GM23338 (cell line): ENCODE results near the gene SLC12A7. TPM values are rescaled to one million over a fixed set of nuclear protein-coding genes. Genes with fewer than 3 reads are reported as not detected.

ENCODE experiments used
- ATAC-seq: fragments of 200-7000 bp; cut with Tn5 transposase; 3 replicates; pipeline ENCODE4 v1.9.1; 2020
- DNase-seq: peaks from one replicate; pipeline ENCODE4 v3.0.0-alpha.2; 2015; ENCODE audit warnings: low spot score
- H2AFZ ChIP-seq: fragments of 200-600 bp; sonication (generic); 2 replicates; pipeline ENCODE4 v1.8.0; 2016; ENCODE audit warnings: antibody characterized with exemption, mild to moderate bottlenecking, moderate library complexity
- H3F3A ChIP-seq: fragments of 200-600 bp; sonication (generic); replicated peaks from 2 replicates; pipeline ENCODE4 v1.8.0; 2017; ENCODE audit warnings: antibody characterized with exemption, mixed run types, low read depth
- H3K27ac ChIP-seq: fragments of 200-600 bp; sonication (generic); 2 replicates; pipeline ENCODE4 v1.6.1; 2016; ENCODE audit warnings: low read depth
- H3K27me3 ChIP-seq: fragments of 200-600 bp; sonication (generic); 2 replicates; pipeline ENCODE4 v1.8.0; 2016; ENCODE audit warnings: mild to moderate bottlenecking, mixed run types, moderate library complexity; ENCODE audit not compliant: insufficient read depth
- H3K36me3 ChIP-seq: fragments of 200-600 bp; sonication (generic); 2 replicates; pipeline ENCODE4 v1.8.0; 2016; ENCODE audit warnings: mild to moderate bottlenecking; ENCODE audit not compliant: insufficient read depth
- H3K4me1 ChIP-seq: fragments of 200-600 bp; sonication (generic); 2 replicates; pipeline ENCODE4 v1.8.0; 2016; ENCODE audit warnings: mild to moderate bottlenecking, moderate library complexity; ENCODE audit not compliant: insufficient read depth
- H3K4me2 ChIP-seq: fragments of 200-600 bp; sonication (generic); 2 replicates; pipeline ENCODE4 v1.7.1; 2017; ENCODE audit warnings: mixed run types
- H3K4me3 ChIP-seq: fragments of 200-600 bp; sonication (generic); 2 replicates; pipeline ENCODE4 v1.6.1; 2016; ENCODE audit warnings: mixed run types
- H3K79me2 ChIP-seq: fragments of 200-600 bp; sonication (generic); replicated peaks from 2 replicates; pipeline ENCODE4 v1.8.0; 2017; ENCODE audit warnings: mild to moderate bottlenecking; ENCODE audit not compliant: insufficient read depth
- H3K9me2 ChIP-seq: fragments of 200-600 bp; sonication (generic); 2 replicates; pipeline ENCODE4 v1.8.0; 2017; ENCODE audit not compliant: insufficient read depth
- H4K20me1 ChIP-seq: fragments of 200-600 bp; sonication (generic); replicated peaks from 2 replicates; pipeline ENCODE4 v1.8.0; 2017; ENCODE audit warnings: mild to moderate bottlenecking; ENCODE audit not compliant: insufficient read depth
- H3K27ac Mint-ChIP-seq: 2 replicates; pipeline ENCODE4 v1.8.0; 2020; ENCODE audit warnings: inconsistent platforms, mild to moderate bottlenecking, moderate library complexity, mixed read lengths
- H3K27me3 Mint-ChIP-seq: 3 replicates; pipeline ENCODE4 v1.8.0; 2022; ENCODE audit warnings: low read depth, mild to moderate bottlenecking, moderate library complexity, mixed read lengths, inconsistent platforms; ENCODE audit not compliant: insufficient read depth, poor library complexity
- H3K36me3 Mint-ChIP-seq: 3 replicates; pipeline ENCODE4 v1.8.0; 2021; ENCODE audit warnings: low read depth, mild to moderate bottlenecking, inconsistent platforms, moderate library complexity, mixed read lengths
- H3K4me1 Mint-ChIP-seq: 3 replicates; pipeline ENCODE4 v1.8.0; 2020; ENCODE audit warnings: mild to moderate bottlenecking, inconsistent platforms, mixed read lengths
- H3K4me3 Mint-ChIP-seq: 3 replicates; pipeline ENCODE4 v1.8.0; 2021; ENCODE audit warnings: moderate library complexity, mild to moderate bottlenecking, inconsistent platforms, mixed read lengths
- H3K9me3 Mint-ChIP-seq: 3 replicates; pipeline ENCODE4 v1.8.0; 2020; ENCODE audit warnings: moderate library complexity, mild to moderate bottlenecking, inconsistent platforms, mixed read lengths
- CREB1 ChIP-seq: fragments of 250-450 bp; sonication (Bioruptor Pico); IDR thresholded peaks from 2 replicates; pipeline ENCODE4 v1.5.0; 2020; ENCODE audit warnings: low read depth, mild to moderate bottlenecking, moderate library complexity
- EZH2 ChIP-seq: fragments of 200-600 bp; sonication (generic); IDR thresholded peaks from one replicate; pipeline ENCODE4 v1.8.0; 2017; ENCODE audit warnings: antibody characterized with exemption, mild to moderate bottlenecking, low read depth; ENCODE audit not compliant: unreplicated experiment
- JUNB ChIP-seq: IDR thresholded peaks from one replicate; pipeline ENCODE4 v1.6.1; 2016; ENCODE audit warnings: antibody characterized with exemption; ENCODE audit not compliant: unreplicated experiment
- STAT1 ChIP-seq: IDR thresholded peaks from one replicate; pipeline ENCODE4 v1.6.1; 2016; ENCODE audit warnings: antibody characterized with exemption; ENCODE audit not compliant: unreplicated experiment
- ZNF114 ChIP-seq: fragments of 250-450 bp; sonication (Bioruptor Pico); IDR thresholded peaks from 2 replicates; pipeline ENCODE4 v1.5.0; 2020; ENCODE audit warnings: mild to moderate bottlenecking, moderate library complexity
- polyA plus RNA-seq: library from polyadenylated mRNA; unstranded; fragments of >200 nt; fragmentation: Nextera tagmentation; extraction: Ambion mirVana; gene quantifications from 2 replicates; pipeline ENCODE4 v1.2.1, GENCODE V29; 2016
- total RNA-seq: library from RNA; depleted of rRNA; stranded (reverse); fragments of >200 nt; shearing (Covaris generic); gene quantifications from 2 replicates; pipeline ENCODE4 v1.2.3, GENCODE V29; 2014
- TF ChIP-seq, protein P1 (sequence below): fragments of 250-450 bp; sonication (Bioruptor Pico); IDR thresholded peaks from 2 replicates; pipeline ENCODE4 v1.5.0; 2020; ENCODE audit warnings: mild to moderate bottlenecking, moderate library complexity
- TF ChIP-seq, protein P2 (sequence below): IDR thresholded peaks from one replicate; pipeline ENCODE4 v1.6.1; 2018; ENCODE audit warnings: antibody characterized with exemption; ENCODE audit not compliant: unreplicated experiment
- TF ChIP-seq, protein P3 (sequence below), 2 experiments: fragments of 200-600 bp in 1 of 2; sonication (generic) in 1 of 2; conservative IDR thresholded peaks; 2 replicates each; pipeline versions ENCODE4 v1.5.1 to v1.6.1; 2016 to 2017; ENCODE audit warnings: antibody characterized with exemption in 2 of 2, low read depth in 2 of 2, mild to moderate bottlenecking in 2 of 2, moderate library complexity in 1 of 2

The SLC12A7 gene
- total and polyA plus RNA-seq, 2 experiments from 2014 or later: 7.4 to 32.2 TPM

DNA sequence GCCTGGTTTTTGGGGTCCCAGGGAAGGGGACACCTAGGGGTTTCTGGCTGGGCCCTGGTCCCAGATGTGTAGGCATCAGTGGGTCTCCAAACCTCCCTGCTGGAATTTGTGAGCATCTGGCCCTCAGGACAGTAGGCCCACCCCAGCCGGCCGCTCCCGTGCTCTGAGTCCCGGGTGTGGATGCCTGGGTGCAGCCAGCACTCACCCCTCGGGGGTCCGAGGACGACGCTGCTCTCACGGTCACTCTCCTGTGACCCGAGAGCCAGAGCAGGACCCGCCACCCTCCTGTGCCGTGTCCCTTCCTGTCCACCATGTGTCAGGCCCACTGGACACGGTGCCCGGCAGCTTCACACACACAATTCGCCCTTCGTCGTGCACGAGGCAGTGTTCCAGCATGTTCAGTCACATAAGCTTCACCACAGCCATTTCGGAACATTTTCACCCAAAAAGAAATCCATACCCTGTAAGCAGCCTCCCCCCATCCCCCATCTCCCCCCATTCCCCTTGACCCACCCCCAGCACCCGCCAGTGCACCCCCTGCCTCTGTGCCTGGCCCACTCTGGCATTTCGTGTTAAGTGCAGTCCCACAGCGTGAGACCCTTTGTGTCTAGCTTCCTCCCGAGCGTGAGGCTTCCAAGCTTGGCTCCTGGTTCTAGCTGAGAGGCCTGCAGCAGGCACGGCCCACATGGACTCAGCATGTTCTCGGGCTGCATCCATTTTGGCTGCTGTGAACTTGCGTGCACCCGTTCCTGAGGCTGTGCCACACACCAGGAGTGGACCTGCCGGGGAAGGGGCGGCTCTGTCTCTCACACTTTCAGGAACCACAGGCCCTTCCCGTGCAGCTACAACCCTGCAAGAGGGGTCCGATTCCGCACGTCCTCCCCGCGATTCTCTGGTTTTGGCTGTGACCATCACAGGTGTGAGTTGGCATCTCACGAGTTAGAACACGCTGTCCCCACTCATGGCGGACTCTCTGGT lies 62.7 kb downstream of the SLC12A7 start (continued):
- TF ChIP-seq, protein P1, sequence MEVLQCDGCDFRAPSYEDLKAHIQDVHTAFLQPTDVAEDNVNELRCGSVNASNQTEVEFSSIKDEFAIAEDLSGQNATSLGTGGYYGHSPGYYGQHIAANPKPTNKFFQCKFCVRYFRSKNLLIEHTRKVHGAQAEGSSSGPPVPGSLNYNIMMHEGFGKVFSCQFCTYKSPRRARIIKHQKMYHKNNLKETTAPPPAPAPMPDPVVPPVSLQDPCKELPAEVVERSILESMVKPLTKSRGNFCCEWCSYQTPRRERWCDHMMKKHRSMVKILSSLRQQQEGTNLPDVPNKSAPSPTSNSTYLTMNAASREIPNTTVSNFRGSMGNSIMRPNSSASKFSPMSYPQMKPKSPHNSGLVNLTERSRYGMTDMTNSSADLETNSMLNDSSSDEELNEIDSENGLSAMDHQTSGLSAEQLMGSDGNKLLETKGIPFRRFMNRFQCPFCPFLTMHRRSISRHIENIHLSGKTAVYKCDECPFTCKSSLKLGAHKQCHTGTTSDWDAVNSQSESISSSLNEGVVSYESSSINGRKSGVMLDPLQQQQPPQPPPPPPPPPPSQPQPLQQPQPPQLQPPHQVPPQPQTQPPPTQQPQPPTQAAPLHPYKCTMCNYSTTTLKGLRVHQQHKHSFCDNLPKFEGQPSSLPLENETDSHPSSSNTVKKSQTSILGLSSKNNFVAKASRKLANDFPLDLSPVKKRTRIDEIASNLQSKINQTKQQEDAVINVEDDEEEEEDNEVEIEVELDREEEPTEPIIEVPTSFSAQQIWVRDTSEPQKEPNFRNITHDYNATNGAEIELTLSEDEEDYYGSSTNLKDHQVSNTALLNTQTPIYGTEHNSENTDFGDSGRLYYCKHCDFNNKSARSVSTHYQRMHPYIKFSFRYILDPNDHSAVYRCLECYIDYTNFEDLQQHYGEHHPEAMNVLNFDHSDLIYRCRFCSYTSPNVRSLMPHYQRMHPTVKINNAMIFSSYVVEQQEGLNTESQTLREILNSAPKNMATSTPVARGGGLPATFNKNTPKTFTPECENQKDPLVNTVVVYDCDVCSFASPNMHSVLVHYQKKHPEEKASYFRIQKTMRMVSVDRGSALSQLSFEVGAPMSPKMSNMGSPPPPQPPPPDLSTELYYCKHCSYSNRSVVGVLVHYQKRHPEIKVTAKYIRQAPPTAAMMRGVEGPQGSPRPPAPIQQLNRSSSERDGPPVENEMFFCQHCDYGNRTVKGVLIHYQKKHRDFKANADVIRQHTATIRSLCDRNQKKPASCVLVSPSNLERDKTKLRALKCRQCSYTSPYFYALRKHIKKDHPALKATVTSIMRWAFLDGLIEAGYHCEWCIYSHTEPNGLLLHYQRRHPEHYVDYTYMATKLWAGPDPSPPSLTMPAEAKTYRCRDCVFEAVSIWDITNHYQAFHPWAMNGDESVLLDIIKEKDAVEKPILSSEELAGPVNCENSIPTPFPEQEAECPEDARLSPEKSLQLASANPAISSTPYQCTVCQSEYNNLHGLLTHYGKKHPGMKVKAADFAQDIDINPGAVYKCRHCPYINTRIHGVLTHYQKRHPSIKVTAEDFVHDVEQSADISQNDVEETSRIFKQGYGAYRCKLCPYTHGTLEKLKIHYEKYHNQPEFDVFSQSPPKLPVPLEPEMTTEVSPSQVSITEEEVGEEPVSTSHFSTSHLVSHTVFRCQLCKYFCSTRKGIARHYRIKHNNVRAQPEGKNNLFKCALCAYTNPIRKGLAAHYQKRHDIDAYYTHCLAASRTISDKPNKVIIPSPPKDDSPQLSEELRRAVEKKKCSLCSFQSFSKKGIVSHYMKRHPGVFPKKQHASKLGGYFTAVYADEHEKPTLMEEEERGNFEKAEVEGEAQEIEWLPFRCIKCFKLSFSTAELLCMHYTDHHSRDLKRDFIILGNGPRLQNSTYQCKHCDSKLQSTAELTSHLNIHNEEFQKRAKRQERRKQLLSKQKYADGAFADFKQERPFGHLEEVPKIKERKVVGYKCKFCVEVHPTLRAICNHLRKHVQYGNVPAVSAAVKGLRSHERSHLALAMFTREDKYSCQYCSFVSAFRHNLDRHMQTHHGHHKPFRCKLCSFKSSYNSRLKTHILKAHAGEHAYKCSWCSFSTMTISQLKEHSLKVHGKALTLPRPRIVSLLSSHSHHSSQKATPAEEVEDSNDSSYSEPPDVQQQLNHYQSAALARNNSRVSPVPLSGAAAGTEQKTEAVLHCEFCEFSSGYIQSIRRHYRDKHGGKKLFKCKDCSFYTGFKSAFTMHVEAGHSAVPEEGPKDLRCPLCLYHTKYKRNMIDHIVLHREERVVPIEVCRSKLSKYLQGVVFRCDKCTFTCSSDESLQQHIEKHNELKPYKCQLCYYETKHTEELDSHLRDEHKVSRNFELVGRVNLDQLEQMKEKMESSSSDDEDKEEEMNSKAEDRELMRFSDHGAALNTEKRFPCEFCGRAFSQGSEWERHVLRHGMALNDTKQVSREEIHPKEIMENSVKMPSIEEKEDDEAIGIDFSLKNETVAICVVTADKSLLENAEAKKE (CRISPR knock-in tag): no peak
- TF ChIP-seq ZNF114 (CRISPR knock-in tag) (no peak), EZH2 (no peak), CREB1 (CRISPR knock-in tag) (no peak), JUNB (no peak)

DNA sequence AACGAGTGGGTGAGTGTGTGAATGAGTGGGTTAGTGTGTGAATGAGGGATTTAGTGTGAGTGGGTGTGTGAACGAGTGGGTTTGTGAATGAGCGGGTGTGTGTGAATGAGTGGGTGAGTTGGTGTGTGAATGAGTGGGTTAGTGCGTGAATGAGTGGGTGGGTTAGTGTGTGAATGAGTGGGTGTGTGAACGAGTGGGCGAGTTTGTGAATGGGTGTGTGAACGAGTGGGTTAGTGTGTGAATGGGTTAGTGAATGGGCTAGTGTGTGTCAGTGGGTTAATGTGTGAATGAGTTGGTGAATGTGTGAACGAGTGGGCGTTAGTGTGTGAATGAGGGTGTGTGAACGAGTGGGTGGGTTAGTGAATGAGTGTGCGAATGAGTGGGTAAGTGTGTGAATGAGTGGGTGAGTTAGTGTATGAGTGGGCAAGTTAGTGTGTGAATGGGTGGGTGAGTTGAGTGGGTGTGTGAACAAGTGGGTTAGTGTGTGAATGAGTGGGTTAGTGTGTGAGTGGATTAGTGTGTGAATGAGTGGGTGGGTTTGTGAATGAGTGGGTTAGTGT lies 63.6 kb downstream of the SLC12A7 start:
- Histone ChIP-seq H3K4me2 (no peak overlapping the region), H4K20me1 (no peaks in the 10 kb centered on the region), H3K4me3 (no peak overlapping the region), H3K27ac (no peak overlapping the region), H3K27me3 (no peaks in the 10 kb centered on the region), H3F3A (no peaks in the 10 kb centered on the region), H3K79me2 (no peaks in the 10 kb centered on the region), H2AFZ (no peak overlapping the region), H3K9me2 (no peaks in the 10 kb centered on the region), H3K4me1 (no peaks in the 10 kb centered on the region), H3K36me3 (no peaks in the 10 kb centered on the region)
- H3K4me1 Mint-ChIP-seq: no peaks in the 10 kb centered on the region
- H3K9me3 Mint-ChIP-seq: peaks cover 36% of the 10 kb centered on the region
- no peak overlapping the region for H3K27ac Mint-ChIP-seq
- no peak overlapping the region for H3K4me3 Mint-ChIP-seq
- no peak for ATAC-seq
- DNase-seq: no peak
- peaks cover 24% of the 10 kb centered on the region for H3K36me3 Mint-ChIP-seq
- H3K27me3 Mint-ChIP-seq: peaks cover 26% of the 10 kb centered on the region
- no peak for TF ChIP-seq ZNF114 (CRISPR knock-in tag)
- TF ChIP-seq STAT1: no peak
- TF ChIP-seq EZH2: no peak
- no peak for TF ChIP-seq CREB1 (CRISPR knock-in tag)
- TF ChIP-seq, protein P2, sequence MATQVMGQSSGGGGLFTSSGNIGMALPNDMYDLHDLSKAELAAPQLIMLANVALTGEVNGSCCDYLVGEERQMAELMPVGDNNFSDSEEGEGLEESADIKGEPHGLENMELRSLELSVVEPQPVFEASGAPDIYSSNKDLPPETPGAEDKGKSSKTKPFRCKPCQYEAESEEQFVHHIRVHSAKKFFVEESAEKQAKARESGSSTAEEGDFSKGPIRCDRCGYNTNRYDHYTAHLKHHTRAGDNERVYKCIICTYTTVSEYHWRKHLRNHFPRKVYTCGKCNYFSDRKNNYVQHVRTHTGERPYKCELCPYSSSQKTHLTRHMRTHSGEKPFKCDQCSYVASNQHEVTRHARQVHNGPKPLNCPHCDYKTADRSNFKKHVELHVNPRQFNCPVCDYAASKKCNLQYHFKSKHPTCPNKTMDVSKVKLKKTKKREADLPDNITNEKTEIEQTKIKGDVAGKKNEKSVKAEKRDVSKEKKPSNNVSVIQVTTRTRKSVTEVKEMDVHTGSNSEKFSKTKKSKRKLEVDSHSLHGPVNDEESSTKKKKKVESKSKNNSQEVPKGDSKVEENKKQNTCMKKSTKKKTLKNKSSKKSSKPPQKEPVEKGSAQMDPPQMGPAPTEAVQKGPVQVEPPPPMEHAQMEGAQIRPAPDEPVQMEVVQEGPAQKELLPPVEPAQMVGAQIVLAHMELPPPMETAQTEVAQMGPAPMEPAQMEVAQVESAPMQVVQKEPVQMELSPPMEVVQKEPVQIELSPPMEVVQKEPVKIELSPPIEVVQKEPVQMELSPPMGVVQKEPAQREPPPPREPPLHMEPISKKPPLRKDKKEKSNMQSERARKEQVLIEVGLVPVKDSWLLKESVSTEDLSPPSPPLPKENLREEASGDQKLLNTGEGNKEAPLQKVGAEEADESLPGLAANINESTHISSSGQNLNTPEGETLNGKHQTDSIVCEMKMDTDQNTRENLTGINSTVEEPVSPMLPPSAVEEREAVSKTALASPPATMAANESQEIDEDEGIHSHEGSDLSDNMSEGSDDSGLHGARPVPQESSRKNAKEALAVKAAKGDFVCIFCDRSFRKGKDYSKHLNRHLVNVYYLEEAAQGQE: no peak
- TF ChIP-seq, protein P3, sequence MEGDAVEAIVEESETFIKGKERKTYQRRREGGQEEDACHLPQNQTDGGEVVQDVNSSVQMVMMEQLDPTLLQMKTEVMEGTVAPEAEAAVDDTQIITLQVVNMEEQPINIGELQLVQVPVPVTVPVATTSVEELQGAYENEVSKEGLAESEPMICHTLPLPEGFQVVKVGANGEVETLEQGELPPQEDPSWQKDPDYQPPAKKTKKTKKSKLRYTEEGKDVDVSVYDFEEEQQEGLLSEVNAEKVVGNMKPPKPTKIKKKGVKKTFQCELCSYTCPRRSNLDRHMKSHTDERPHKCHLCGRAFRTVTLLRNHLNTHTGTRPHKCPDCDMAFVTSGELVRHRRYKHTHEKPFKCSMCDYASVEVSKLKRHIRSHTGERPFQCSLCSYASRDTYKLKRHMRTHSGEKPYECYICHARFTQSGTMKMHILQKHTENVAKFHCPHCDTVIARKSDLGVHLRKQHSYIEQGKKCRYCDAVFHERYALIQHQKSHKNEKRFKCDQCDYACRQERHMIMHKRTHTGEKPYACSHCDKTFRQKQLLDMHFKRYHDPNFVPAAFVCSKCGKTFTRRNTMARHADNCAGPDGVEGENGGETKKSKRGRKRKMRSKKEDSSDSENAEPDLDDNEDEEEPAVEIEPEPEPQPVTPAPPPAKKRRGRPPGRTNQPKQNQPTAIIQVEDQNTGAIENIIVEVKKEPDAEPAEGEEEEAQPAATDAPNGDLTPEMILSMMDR (conservative IDR thresholded peaks at IDR 0.05; ENCODE audit: low read depth in 2 of 2): no peak
